Prostate gland (tissue), 2 donors: ENCODE data around the gene TYMP. TPM values are rescaled to one million over a fixed set of nuclear protein-coding genes. Genes with fewer than 3 reads are reported as not detected.

Experiments
- DNase-seq: peaks from one replicate; pipeline ENCODE4 v3.0.0-alpha.2; 2019; ENCODE audit warnings: low spot score
- H3K27ac ChIP-seq, 2 donors: fragments of 200-600 bp; sonication (generic); 2 replicates each; pipeline ENCODE4 v1.5.1; 2017 to 2019
- H3K27me3 ChIP-seq: fragments of 200-600 bp; sonication (generic); replicated peaks from 2 replicates; pipeline ENCODE4 v1.5.1; 2019; ENCODE audit not compliant: insufficient read depth
- H3K36me3 ChIP-seq, 2 donors: fragments of 200-600 bp; sonication (generic); 1 replicate in 1 of 2; 2 replicates in 1 of 2; pipeline versions ENCODE4 v1.5.1 to v1.8.1; 2017 to 2019
- H3K4me1 ChIP-seq: fragments of 200-600 bp; sonication (generic); replicated peaks from 2 replicates; pipeline ENCODE4 v1.5.1; 2019
- H3K4me3 ChIP-seq, 2 donors: fragments of 200-600 bp; sonication (generic); 2 replicates each; pipeline ENCODE4 v1.5.1; 2017 to 2019
- H3K9me3 ChIP-seq: fragments of 200-600 bp; sonication (generic); 2 replicates; pipeline ENCODE4 v1.5.1; 2017
- POLR2A ChIP-seq: fragments of 450-650 bp; IDR thresholded peaks from one replicate; pipeline ENCODE4 v1.6.1; 2016; ENCODE audit warnings: antibody characterized with exemption, mild to moderate bottlenecking
- POLR2AphosphoS5 ChIP-seq: sonication (generic); formaldehyde crosslinking; IDR thresholded peaks from one replicate; pipeline ENCODE4 v1.6.1; 2017; ENCODE audit warnings: antibody characterized with exemption
- WGBS: methylation state at CpG from one replicate; pipeline ENCODE4 v1.1.5; 2018; 5-methylcytosine and 5-hydroxymethylcytosine counted together
- intact Hi-C: fragments of 100-400 bp; cut with DNase I; formaldehyde crosslinking; loops from one replicate; pipeline ENCODE4 v1.14.2; 2022
- total RNA-seq, 2 donors: library from RNA; depleted of rRNA; stranded (reverse); fragments of >200 nt; gene quantifications; one replicate each; pipeline ENCODE4 v1.1.0, GENCODE V29; 2016
- TF ChIP-seq, protein P1 (sequence below), 4 experiments: fragments of 200-600 bp in 2 of 4; fragments of 450-650 bp in 2 of 4; sonication (generic) in 2 of 4; IDR thresholded peaks; 1 replicate in 3 of 4; 2 replicates in 1 of 4; pipeline ENCODE4 v1.5.1; 2016 to 2019; ENCODE audit warnings: antibody characterized with exemption in 4 of 4, mild to moderate bottlenecking in 2 of 4, moderate library complexity in 2 of 4

The TYMP gene
- total RNA-seq, 2 donors from 2014 or later, result 35.8 to 42.8 TPM

DNA sequence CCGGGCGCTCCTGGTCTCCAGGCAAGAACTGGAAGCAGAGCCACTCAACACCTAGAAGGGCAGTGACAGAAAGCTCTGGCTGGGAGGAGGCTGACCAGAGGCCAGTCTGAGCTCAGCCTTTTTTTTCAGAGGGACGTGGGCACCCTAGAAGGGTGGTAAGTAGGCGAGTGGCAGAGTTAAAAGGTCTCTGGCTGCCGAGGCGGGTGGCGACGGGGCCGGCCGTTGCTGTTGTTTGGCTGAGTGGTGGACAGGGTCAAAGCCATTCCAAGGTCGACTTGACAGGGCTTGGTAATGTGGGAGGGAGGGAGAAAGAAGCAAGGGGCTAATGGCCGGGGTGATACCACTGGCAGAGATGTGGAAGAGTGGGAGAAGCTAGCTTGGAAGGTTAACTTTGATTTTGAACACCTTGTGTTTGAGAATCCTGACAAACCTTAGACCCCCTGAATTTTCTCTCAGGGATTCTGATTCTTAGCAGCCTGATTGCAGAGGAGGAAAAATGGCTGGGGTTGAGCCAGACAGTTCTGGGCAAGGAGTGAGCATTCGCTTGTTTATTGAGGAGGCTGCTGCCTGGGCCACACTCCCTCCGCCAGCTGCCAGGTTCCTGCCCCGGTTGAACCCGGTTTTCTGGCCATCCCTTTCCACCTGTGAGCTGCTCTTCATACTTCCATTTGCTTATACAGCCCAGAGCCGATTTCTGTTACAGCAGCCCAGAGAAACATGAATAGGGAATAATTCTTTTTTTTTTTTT lies 33.8 kb upstream of the TYMP start:
- H3K9me3 ChIP-seq, result no peaks in the 10 kb centered on the region
- H3K36me3 ChIP-seq, result no peaks in the 10 kb centered on the region
- H3K27me3 ChIP-seq, result no peaks in the 10 kb centered on the region
- peak overlapping the region; percentile 79 to 85 for H3K27ac ChIP-seq
- H3K4me3 ChIP-seq, result peak overlapping the region; percentile 44 to 45
- intact Hi-C loops, result no loop called here
- no peak for DNase-seq
- no peak for TF ChIP-seq POLR2AphosphoS5
- 14% methylated on average over 17 of the region's 17 CpGs for WGBS
- no peaks in the 10 kb centered on the region for H3K4me1 ChIP-seq

DNA sequence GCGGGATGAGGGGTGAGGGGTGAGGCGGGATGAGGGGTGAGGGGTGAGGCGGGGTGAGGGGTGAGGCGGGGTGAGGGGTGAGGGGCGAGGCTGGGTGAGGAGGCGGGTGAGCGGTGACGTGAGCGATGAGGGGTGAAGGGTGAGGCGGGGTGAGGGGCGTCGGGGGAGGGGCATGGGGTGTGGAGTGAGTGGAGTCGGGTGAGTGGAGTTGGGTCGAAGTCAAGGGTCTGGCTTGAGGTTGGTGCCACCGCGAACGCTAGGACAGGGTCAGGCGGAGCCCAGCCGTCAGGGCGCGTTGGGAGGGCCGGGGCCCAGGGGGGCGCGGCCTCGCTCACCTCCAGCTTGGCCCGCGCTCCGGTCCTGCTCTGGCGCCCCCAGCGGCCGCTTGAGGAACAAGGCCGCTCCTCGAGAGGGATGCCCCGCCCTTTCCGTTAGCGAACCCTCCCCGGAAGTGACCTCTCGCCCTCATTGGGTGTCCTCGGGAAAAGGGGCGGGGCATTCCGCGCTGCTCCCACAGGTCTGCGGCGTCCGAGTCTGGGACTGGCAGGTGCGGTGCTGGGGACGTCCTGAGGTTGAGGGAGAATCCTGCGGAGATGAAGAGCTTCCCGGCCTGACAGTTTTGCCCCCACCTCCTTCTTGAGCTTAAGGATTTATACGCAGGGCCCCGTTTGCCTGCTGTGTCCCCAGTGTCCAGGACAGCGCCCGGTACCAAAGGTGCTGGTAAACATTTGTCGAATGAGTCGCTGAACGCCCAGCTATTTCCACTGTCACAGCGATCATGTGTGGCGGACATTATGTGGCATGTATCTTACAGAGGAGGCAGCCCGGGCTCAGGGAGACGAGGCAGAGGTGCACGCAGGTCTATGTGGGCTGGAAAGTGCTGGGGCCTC lies 33.0 kb upstream of the TYMP start, which contains the start of gene SYCE3:
SYCE3 (minus strand) TSS at position 397 of the 890 bp plus-strand sequence. CDS start 6,514 bp downstream, outside the sequence.
- Histone ChIP-seq H3K4me1 (no peaks in the 10 kb centered on the region), H3K27ac (peak within 1 kb of the TSS; percentile 79 to 85), H3K27me3 (no peaks in the 10 kb centered on the region), H3K9me3 (no peaks in the 10 kb centered on the region), H3K36me3 (no peaks in the 10 kb centered on the region), H3K4me3 (peak within 1 kb of the TSS; percentile 44 to 45)
- intact Hi-C loops, result no loop called here
- TF ChIP-seq POLR2AphosphoS5 (peak; percentile 96), POLR2A (peak; percentile 89)
- TF ChIP-seq, protein P1, sequence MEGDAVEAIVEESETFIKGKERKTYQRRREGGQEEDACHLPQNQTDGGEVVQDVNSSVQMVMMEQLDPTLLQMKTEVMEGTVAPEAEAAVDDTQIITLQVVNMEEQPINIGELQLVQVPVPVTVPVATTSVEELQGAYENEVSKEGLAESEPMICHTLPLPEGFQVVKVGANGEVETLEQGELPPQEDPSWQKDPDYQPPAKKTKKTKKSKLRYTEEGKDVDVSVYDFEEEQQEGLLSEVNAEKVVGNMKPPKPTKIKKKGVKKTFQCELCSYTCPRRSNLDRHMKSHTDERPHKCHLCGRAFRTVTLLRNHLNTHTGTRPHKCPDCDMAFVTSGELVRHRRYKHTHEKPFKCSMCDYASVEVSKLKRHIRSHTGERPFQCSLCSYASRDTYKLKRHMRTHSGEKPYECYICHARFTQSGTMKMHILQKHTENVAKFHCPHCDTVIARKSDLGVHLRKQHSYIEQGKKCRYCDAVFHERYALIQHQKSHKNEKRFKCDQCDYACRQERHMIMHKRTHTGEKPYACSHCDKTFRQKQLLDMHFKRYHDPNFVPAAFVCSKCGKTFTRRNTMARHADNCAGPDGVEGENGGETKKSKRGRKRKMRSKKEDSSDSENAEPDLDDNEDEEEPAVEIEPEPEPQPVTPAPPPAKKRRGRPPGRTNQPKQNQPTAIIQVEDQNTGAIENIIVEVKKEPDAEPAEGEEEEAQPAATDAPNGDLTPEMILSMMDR (IDR thresholded peaks at IDR 0.05), result peak; percentile 92 to 99 (median 97)
- DNase-seq, result peak; percentile 98
- 6% methylated on average over 60 of the region's 61 CpGs for WGBS

DNA sequence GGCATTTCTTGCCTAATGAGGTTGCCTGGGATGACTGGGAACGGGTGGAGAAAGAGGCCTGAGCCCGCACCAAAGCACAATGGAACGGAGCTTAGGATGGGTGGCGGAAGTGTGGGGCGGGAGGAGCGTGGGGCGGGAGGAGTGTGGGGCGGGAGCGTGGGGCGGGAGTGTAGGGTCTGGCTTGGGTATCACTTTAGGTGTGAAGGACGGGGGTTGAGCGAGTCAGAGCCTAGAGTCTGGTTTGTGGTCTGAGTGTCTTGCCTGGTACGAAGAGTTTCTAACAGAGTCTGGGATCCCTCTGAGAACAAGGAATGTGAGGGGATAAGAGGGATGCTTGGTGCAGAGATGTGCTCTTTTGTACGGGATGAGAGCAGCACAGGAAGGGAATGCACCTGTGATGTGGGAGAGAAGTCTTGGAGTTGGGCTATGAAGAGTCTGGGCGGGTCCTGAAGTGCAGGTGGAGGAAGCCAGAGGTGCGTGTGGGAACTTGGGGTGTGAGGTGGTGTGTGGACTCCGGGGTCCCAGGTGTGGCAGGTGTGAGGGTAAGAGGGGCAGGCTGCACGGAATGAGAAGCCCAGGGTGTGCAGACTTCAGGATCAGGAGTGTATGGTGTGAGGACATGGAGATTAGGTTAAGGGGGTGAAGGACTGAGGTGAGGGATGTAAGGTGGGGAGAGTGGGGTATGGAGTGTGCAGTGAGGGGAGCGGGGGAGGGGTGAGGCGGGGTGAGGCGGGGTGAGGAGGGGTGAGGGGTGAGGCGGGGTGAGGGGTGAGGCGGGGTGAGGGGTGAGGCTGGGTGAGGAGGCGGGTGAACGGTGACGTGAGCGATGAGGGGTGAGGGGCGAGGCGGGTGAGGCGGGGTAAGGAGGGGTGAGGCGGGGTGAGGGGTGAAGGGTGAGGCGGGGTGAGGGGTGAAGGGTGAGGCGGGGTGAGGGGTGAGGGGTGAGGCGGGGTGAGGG lies 31.9 kb upstream of the TYMP start:
- WGBS, result 82% methylated on average over 31 of the region's 34 CpGs
- Histone ChIP-seq H3K27ac (no peak overlapping the region), H3K9me3 (no peaks in the 10 kb centered on the region), H3K4me1 (no peaks in the 10 kb centered on the region), H3K4me3 (no peak overlapping the region), H3K36me3 (no peaks in the 10 kb centered on the region), H3K27me3 (no peaks in the 10 kb centered on the region)
- no peak for DNase-seq
- TF ChIP-seq POLR2A (no peak), POLR2AphosphoS5 (no peak)
- TF ChIP-seq, protein P1 (IDR thresholded peaks at IDR 0.05), result no peak
- intact Hi-C loops, result no loop called here

DNA sequence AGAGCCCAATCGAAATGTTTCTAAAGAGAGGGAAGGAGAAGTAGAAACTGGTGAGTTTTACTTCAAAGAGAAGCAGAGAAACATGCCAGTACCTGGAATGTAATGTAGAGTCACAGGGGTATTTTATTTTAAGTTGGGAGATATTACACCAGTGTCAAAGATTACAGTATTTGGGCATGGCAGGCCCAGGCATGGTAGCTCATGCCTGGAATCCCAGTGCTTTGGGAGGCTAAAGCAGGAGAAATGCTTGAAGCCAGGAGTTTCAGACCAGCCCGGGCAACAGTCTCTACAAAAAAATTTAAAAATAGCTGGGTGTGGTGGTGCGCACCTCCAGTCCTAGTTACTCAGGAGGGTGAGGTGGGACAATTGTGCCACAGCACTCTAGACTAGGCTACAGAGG lies 30.2 kb upstream of the TYMP start:
- WGBS, result 55% methylated on average over 3 of the region's 3 CpGs
- Histone ChIP-seq H3K36me3 (no peaks in the 10 kb centered on the region), H3K27me3 (no peaks in the 10 kb centered on the region), H3K4me3 (no peak overlapping the region), H3K27ac (no peak overlapping the region), H3K9me3 (no peaks in the 10 kb centered on the region), H3K4me1 (no peaks in the 10 kb centered on the region)
- DNase-seq, result no peak
- intact Hi-C loops, result no loop called here
- TF ChIP-seq, protein P1 (IDR thresholded peaks at IDR 0.05), result no peak
- TF ChIP-seq POLR2A (no peak), POLR2AphosphoS5 (no peak)
